ENCODE results near the gene PHF21A.
"Not testable (repeated sequence)": the region's sequence is repeated elsewhere in the genome, so short reads cannot be mapped to it uniquely, and the experiment has no call there.

PHF21A gene

DNA sequence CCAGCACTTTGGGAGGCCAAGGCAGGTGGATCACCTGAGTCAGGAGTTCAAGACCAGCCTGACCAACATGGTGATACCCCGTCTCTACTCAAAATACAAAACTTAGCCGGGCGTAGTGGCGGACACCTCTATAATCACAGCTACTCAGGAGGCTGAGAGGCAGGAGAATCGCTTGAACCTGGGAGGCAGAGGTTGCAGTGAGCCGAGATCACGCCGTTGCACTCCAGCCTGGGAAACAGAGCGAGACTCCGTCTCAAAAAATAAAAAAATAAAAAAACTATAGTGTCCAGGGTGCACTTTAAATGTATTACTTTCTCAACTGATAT is 4.6 kb downstream of the PHF21A start:
- peaks cover 44% of the 10 kb centered on the region for H3K4me1 ChIP-seq (ENCODE audit: insufficient read depth, low read length)
- not testable (repeated sequence) for H3K9me3 ChIP-seq (ENCODE audit: low read length); H3K4me3 ChIP-seq (ENCODE audit: low read length)

DNA sequence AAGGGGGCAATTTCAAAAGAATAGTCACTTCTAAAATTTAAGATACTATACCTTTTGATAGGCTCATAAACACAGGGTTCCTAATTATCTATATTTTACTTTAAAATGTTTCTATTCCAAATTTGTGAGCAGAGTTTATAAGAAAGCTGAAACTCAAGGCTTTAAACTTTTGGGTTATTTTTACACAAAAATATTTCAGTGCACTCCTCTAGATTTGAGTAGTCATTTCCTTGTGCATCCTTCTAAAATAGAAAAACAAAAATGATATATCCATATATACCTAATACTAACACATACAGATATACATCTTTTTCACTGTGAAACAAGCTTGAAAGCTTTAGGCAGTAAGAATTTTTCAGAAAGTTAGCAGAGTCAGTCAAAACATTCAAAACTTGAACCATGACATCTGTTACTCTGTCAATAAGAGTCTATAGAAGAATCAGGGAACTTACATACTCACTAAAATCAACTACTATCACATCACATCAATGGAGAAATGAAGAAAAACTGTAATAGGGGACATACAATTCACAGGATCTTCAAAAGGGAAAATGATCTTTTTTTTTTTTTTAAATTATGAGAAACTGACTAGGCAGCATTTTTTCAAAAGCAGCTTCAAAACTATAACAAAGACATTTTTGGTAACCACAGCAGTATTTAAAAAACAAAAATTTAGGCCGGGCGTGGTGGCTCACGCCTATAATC is 5.1 kb downstream of the PHF21A start:
- Histone ChIP-seq H3K9me3 (ENCODE audit: low read length) (no peaks in the 10 kb centered on the region), H3K27me3 (ENCODE audit: insufficient read depth, low read length) (no peaks in the 10 kb centered on the region), H3K4me1 (ENCODE audit: insufficient read depth, low read length) (peaks cover 44% of the 10 kb centered on the region), H3K4me3 (ENCODE audit: low read length) (no peak overlapping the region), H3K36me3 (ENCODE audit: insufficient read depth, low read length) (no peaks in the 10 kb centered on the region), H2AFZ (ENCODE audit: low read depth, low read length) (no peak overlapping the region)

More for the DNA sequence above, 4.6 kb downstream of the PHF21A start:
- not testable (repeated sequence) for H2AFZ ChIP-seq (ENCODE audit: low read depth, low read length); H3K27me3 ChIP-seq (ENCODE audit: insufficient read depth, low read length); H3K36me3 ChIP-seq (ENCODE audit: insufficient read depth, low read length)

DNA sequence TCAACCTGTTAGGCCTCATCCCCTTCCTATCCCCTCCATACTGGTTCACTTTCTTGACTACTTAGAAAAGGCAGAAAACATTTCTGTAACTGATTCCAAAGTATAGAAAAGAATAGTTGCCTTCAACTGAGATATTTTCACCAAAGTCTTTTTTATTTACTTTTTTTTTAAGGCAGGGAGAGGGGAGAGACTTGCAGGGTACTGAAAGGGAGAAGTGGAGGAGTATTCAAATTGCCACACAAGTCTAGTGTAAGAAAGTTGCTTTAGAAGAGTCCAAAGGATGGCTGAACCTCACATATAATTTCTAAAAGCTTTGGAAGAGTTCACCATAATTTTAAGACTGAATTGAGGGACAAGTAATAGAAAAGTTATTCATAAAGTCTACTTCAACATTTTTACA is 6.3 kb downstream of the PHF21A start:
- H3K9me3 ChIP-seq (ENCODE audit: low read length): no peaks in the 10 kb centered on the region
- H3K4me3 ChIP-seq (ENCODE audit: low read length): no peak overlapping the region
- H3K27me3 ChIP-seq (ENCODE audit: insufficient read depth, low read length): no peaks in the 10 kb centered on the region
- H3K4me1 ChIP-seq (ENCODE audit: insufficient read depth, low read length): peaks cover 44% of the 10 kb centered on the region
- no peaks in the 10 kb centered on the region for H3K36me3 ChIP-seq (ENCODE audit: insufficient read depth, low read length)
- H2AFZ ChIP-seq (ENCODE audit: low read depth, low read length): no peak overlapping the region

DNA sequence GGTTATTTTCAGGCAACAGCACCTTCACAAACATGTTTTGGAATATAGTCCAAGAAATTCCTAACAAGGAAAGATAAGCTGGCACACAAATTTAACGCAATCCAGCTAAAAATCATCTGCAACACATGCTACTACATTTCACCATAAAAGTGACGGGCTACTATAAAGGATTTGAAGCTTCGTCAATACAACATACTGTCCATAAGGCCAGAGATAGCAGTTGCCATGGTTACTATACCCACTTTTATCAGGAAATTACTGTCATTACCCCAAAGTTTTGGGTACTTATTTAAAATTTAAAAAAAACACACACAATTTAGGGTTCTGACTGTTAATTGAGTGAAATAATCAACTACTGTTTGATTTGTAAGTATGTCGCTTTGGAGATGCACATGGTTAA is 6.9 kb downstream of the PHF21A start:
- Histone ChIP-seq H2AFZ (ENCODE audit: low read depth, low read length) (no peak overlapping the region), H3K4me3 (ENCODE audit: low read length) (no peak overlapping the region), H3K36me3 (ENCODE audit: insufficient read depth, low read length) (no peaks in the 10 kb centered on the region), H3K27me3 (ENCODE audit: insufficient read depth, low read length) (no peaks in the 10 kb centered on the region), H3K9me3 (ENCODE audit: low read length) (no peaks in the 10 kb centered on the region), H3K4me1 (ENCODE audit: insufficient read depth, low read length) (peaks cover 44% of the 10 kb centered on the region)

DNA sequence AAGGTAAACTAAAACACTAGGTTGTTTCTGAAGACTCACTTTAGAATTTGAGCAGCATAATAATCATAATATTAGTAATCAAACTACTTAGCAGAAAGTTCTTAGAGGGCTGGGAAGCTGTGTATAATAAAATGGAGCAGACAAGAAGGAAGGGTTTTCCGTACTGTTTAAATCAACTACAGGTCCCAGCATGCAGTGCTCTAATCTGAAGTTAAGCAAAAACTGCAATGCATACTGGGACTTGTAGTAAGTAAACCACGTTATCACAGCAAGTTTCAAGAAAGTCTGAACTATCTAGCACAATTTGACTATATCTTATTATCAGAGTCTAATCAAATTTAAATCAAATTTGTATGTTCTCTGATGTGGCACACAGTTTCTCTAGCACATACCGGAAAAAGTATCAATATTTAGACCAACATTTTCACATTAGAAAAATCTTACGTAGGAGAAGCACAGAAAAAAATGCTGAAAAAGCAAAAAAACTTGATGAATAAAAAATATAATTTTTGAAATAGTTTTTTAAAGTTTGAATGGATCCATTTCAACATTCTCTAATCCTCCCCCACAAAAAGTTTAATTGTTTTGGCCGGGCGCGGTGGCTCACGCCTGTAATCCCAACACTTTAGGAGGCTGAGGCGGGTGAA is 8.2 kb downstream of the PHF21A start:
- Histone ChIP-seq H2AFZ (ENCODE audit: low read depth, low read length) (no peak overlapping the region), H3K36me3 (ENCODE audit: insufficient read depth, low read length) (no peaks in the 10 kb centered on the region), H3K4me1 (ENCODE audit: insufficient read depth, low read length) (peaks cover 36% of the 10 kb centered on the region), H3K4me3 (ENCODE audit: low read length) (no peak overlapping the region), H3K9me3 (ENCODE audit: low read length) (no peaks in the 10 kb centered on the region), H3K27me3 (ENCODE audit: insufficient read depth, low read length) (no peaks in the 10 kb centered on the region)

DNA sequence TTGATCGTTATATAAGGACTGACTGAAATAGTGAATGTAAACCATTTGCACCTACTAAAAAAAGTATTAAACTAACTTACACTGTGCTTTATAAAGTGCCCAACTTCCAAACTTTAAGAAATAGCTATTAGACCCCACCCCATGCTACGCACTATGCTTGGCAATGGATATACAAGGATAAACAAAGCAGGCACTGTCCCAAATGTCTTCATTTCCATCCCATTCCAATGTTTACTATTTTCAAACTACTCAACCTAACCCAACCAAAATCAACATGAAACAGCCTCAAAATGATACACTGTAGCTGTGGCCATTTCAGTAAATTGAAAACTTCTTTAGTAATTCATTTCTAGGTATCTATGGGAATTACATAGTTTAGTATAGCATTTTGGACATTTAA is 12.5 kb downstream of the PHF21A start:
- H3K4me1 ChIP-seq (ENCODE audit: insufficient read depth, low read length): peaks cover 29% of the 10 kb centered on the region
- no peaks in the 10 kb centered on the region for H3K36me3 ChIP-seq (ENCODE audit: insufficient read depth, low read length)
- H3K4me3 ChIP-seq (ENCODE audit: low read length): no peak overlapping the region
- H2AFZ ChIP-seq (ENCODE audit: low read depth, low read length): no peak overlapping the region
- no peaks in the 10 kb centered on the region for H3K9me3 ChIP-seq (ENCODE audit: low read length)
- no peaks in the 10 kb centered on the region for H3K27me3 ChIP-seq (ENCODE audit: insufficient read depth, low read length)

DNA sequence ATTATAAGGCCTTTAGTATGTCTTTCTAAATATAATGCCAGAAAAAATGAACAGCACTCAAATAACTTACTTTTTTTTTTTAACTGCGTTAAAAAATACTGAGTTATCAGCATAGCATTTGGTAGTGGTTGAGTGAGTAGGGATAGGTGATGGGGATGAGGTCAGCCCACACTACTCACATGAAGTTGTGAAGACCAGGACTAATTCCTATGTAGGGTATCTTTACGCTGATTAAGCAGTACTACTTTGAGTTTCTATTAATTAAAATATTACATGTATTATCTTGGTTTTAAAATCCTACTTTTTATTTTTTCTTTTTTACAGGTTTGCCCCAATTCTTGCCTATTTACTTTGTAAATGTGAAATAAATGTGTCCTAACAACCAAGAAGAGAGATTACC is 13.5 kb downstream of the PHF21A start:
- Histone ChIP-seq H2AFZ (ENCODE audit: low read depth, low read length) (no peak overlapping the region), H3K4me3 (ENCODE audit: low read length) (no peak overlapping the region), H3K9me3 (ENCODE audit: low read length) (no peaks in the 10 kb centered on the region), H3K36me3 (ENCODE audit: insufficient read depth, low read length) (no peaks in the 10 kb centered on the region), H3K4me1 (ENCODE audit: insufficient read depth, low read length) (peaks cover 29% of the 10 kb centered on the region), H3K27me3 (ENCODE audit: insufficient read depth, low read length) (no peaks in the 10 kb centered on the region)

DNA sequence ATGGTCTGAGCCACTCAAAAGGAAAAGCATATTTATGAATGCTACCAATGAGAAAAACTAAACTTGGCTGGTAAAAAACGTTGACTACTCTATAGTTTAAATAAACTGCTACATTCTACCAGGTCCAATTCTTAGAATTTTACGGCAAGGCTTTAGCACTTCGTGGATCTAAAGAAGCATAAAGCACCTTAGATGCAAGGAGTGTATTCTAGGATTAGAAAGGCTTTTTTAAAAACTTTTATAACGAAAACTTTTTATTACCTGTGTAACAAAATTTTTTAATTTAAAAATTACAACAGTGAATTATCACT is 13.9 kb downstream of the PHF21A start:
- H3K36me3 ChIP-seq (ENCODE audit: insufficient read depth, low read length): no peaks in the 10 kb centered on the region
- no peaks in the 10 kb centered on the region for H3K9me3 ChIP-seq (ENCODE audit: low read length)
- H3K4me1 ChIP-seq (ENCODE audit: insufficient read depth, low read length): peaks cover 26% of the 10 kb centered on the region
- no peaks in the 10 kb centered on the region for H3K27me3 ChIP-seq (ENCODE audit: insufficient read depth, low read length)
- H2AFZ ChIP-seq (ENCODE audit: low read depth, low read length): no peak overlapping the region
- no peak overlapping the region for H3K4me3 ChIP-seq (ENCODE audit: low read length)

DNA sequence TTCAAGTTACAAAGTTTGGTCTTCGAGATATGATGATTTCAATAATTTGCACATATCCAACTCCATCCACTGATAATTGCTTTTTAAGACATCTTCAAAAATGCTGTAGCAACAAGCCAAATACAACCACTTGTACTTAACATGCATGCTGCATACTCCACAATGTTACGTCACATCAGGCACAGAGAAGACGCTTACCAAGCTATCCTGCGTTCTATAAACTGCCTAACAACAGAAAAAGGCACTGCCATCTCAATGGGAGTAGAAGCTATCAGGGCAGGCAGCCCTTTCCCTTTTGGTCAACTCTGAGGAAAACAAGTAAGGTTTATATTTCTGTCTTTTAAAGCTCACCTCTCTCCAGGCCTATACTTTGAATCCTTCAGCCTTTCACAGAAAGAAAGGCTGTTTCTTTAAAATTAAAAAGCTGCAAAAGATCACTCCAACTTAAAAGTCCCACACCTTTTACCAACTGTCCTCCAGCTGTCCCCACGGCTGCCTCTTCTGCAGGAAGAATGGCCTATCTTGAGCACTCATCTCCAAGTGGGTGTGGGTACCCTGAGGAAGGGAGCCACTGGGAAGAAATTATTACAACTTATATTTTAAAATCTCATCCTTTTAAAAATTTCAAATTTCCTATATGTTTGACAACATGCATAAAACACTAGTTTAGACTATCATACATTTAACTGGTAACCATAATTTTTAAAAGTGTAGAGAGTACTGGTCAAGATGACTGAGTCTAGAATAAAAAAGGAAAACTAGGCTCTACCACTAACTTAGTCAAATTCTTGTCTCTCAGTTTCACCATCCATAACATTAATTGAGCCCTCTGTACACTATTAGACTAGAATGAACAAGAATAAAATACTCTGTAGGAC is 14.5 kb downstream of the PHF21A start:
- H3K4me3 ChIP-seq (ENCODE audit: low read length): peak overlapping the region; percentile 43
- no peaks in the 10 kb centered on the region for H3K9me3 ChIP-seq (ENCODE audit: low read length)
- no peaks in the 10 kb centered on the region for H3K27me3 ChIP-seq (ENCODE audit: insufficient read depth, low read length)
- H3K36me3 ChIP-seq (ENCODE audit: insufficient read depth, low read length): no peaks in the 10 kb centered on the region
- peaks cover 26% of the 10 kb centered on the region for H3K4me1 ChIP-seq (ENCODE audit: insufficient read depth, low read length)
- H2AFZ ChIP-seq (ENCODE audit: low read depth, low read length): no peak overlapping the region

DNA sequence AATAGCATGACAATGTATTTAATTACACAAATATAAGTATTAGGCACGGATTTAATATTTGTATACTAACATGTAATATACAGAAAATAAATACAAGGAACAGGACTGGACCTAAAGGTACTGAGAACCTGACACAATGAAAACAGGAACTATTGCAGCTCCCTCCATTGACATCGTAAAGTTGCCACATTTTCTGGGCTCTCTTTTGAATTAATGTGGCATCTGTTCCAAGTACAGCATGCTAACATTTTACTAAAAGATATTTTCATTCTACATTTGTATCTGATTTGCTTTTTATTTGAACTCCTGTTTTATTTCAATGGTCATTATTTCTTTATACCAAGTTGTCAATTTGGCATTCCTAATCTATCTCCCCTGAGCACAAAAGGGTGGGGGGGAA is 15.3 kb downstream of the PHF21A start:
- H3K27me3 ChIP-seq (ENCODE audit: insufficient read depth, low read length): no peaks in the 10 kb centered on the region
- no peak overlapping the region for H2AFZ ChIP-seq (ENCODE audit: low read depth, low read length)
- H3K9me3 ChIP-seq (ENCODE audit: low read length): no peaks in the 10 kb centered on the region
- peaks cover 26% of the 10 kb centered on the region for H3K4me1 ChIP-seq (ENCODE audit: insufficient read depth, low read length)
- no peak overlapping the region for H3K4me3 ChIP-seq (ENCODE audit: low read length)
- no peaks in the 10 kb centered on the region for H3K36me3 ChIP-seq (ENCODE audit: insufficient read depth, low read length)

DNA sequence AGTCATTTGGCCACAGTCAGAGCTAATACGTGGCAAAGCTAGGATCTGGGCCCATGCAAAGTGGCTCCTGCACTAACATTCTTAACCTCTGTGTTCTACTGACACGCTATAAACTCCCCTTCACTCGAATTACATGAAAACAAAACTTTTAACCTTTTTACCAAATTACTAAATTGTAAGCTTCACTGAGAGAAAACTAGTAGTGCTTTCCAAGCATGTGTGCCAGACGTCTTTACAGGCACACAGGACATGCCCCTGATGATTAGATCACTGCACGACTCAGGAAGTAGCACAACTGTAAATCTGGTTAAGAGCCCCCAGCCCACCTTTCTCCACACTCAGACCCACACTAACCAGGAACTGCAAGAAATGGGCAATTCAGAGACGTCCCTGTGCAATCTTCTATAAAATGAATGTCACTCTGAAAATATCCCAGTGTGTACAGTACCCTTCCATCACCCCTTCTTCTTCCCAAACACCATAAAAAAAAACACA is 16.1 kb downstream of the PHF21A start:
- H3K9me3 ChIP-seq (ENCODE audit: low read length): no peaks in the 10 kb centered on the region
- H3K4me3 ChIP-seq (ENCODE audit: low read length): no peak overlapping the region
- no peaks in the 10 kb centered on the region for H3K36me3 ChIP-seq (ENCODE audit: insufficient read depth, low read length)
- H3K4me1 ChIP-seq (ENCODE audit: insufficient read depth, low read length): peaks cover 29% of the 10 kb centered on the region
- no peaks in the 10 kb centered on the region for H3K27me3 ChIP-seq (ENCODE audit: insufficient read depth, low read length)
- no peak overlapping the region for H2AFZ ChIP-seq (ENCODE audit: low read depth, low read length)

DNA sequence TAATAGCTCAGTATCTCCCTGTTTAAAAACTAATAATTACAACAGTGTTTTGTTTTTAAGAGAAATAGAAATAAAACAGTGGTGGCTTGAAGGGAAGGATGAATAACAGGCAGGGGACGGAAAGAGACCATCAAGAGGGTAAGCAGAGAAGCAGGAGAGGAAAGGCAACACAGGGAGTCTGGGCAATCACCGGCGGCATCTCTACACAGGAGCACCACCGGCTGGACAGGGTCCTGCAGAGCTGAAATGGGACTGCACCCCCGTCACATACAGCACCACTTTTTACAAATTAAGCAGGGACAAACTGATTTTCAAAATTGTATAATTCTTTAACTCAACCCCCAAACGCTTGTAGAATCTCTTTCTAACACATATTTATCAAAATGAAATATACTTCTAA is 18.4 kb downstream of the PHF21A start:
- Histone ChIP-seq H3K4me3 (ENCODE audit: low read length) (no peak overlapping the region), H3K27me3 (ENCODE audit: insufficient read depth, low read length) (no peaks in the 10 kb centered on the region), H3K9me3 (ENCODE audit: low read length) (no peaks in the 10 kb centered on the region), H3K36me3 (ENCODE audit: insufficient read depth, low read length) (no peaks in the 10 kb centered on the region), H3K4me1 (ENCODE audit: insufficient read depth, low read length) (peaks cover 46% of the 10 kb centered on the region), H2AFZ (ENCODE audit: low read depth, low read length) (no peak overlapping the region)

DNA sequence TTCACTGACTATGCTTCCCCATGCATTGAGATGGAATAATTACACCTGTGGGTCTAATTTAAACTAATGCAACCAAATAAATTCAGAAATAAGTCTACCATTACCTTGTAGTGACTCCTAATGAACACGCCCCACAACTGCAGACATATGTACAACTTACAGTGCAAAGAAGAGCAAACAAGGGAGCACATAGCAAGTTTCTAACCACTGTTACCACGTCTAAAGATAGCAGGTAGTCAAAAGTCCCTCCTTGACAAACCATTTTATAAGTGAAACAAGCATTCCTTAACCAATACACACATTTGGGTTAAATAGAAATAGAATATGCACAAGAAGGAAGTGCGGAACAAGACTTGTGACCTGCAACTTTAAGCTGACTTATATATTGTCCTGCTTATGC is 20.6 kb downstream of the PHF21A start:
- H3K36me3 ChIP-seq (ENCODE audit: insufficient read depth, low read length): no peaks in the 10 kb centered on the region
- peaks cover 29% of the 10 kb centered on the region for H3K4me1 ChIP-seq (ENCODE audit: insufficient read depth, low read length)
- no peaks in the 10 kb centered on the region for H3K9me3 ChIP-seq (ENCODE audit: low read length)
- H3K4me3 ChIP-seq (ENCODE audit: low read length): no peak overlapping the region
- no peak overlapping the region for H2AFZ ChIP-seq (ENCODE audit: low read depth, low read length)
- no peaks in the 10 kb centered on the region for H3K27me3 ChIP-seq (ENCODE audit: insufficient read depth, low read length)
